GM21390 (cell line): Measurements from ENCODE around the gene SLC7A4.

Source experiments
- ATAC-seq: cut with Tn5 transposase; IDR thresholded peaks from one replicate; pipeline ENCODE4 v1.9.1; 2021; ENCODE audit not compliant: unreplicated experiment

SLC7A4 gene

GRCh38 chr22:21000207-21000986 is 32.0 kb downstream of the SLC7A4 start:
- ATAC-seq: no peak

- no peak for ATAC-seq
Measured at GRCh38 chr22:20999350-21000206, 32.8 kb downstream of the SLC7A4 start.

- ATAC-seq: no peak
Measured at GRCh38 chr22:20998411-20999336, 33.7 kb downstream of the SLC7A4 start.

- ATAC-seq: no peak
Measured at GRCh38 chr22:20997536-20998257, 34.7 kb downstream of the SLC7A4 start.

GRCh38 chr22:20996598-20997535 is 35.5 kb downstream of the SLC7A4 start:
- ATAC-seq: no peak

GRCh38 chr22:20996031-20996410 is 36.3 kb downstream of the SLC7A4 start:
- ATAC-seq: no peak

GRCh38 chr22:20995329-20996030 is 36.9 kb downstream of the SLC7A4 start:
- ATAC-seq: no peak

GRCh38 chr22:20994902-20995241 is 37.5 kb downstream of the SLC7A4 start:
- no peak for ATAC-seq

GRCh38 chr22:20994128-20994901 is 38.0 kb downstream of the SLC7A4 start:
- no peak for ATAC-seq

GRCh38 chr22:20993304-20994127 is 38.8 kb downstream of the SLC7A4 start:
- ATAC-seq: no peak

- no peak for ATAC-seq
Measured at GRCh38 chr22:20992456-20993303, 39.7 kb downstream of the SLC7A4 start.

GRCh38 chr22:20992056-20992442 is 40.3 kb downstream of the SLC7A4 start:
- no peak for ATAC-seq

GRCh38 chr22:20991252-20992055 is 40.9 kb downstream of the SLC7A4 start:
- no peak for ATAC-seq

GRCh38 chr22:20990184-20991180 is 41.9 kb downstream of the SLC7A4 start:
- no peak for ATAC-seq
